Retinal pigment epithelial cell (primary cell): ENCODE data around the gene JCAD.

ENCODE experiments used
- DNase-seq: peaks from one replicate; pipeline ENCODE4 v3.0.0-alpha.2; 2010; ENCODE audit warnings: low read depth
- H3K4me3 ChIP-seq: 2 replicates; pipeline ENCODE4 v1.5.1; 2011; ENCODE audit warnings: mild to moderate bottlenecking, low read length, control low read depth, moderate library complexity
- TF ChIP-seq, protein P1 (sequence below): conservative IDR thresholded peaks from 2 replicates; pipeline ENCODE4 v1.5.1; 2011; ENCODE audit warnings: low read depth, low read length, control low read depth, inconsistent platforms

Gene JCAD

GRCh38 chr10:30046476-30046875, 12.9 kb downstream of the JCAD start:
- H3K4me3 ChIP-seq = no peak overlapping the region
- no peak for DNase-seq
- TF ChIP-seq, protein P1, sequence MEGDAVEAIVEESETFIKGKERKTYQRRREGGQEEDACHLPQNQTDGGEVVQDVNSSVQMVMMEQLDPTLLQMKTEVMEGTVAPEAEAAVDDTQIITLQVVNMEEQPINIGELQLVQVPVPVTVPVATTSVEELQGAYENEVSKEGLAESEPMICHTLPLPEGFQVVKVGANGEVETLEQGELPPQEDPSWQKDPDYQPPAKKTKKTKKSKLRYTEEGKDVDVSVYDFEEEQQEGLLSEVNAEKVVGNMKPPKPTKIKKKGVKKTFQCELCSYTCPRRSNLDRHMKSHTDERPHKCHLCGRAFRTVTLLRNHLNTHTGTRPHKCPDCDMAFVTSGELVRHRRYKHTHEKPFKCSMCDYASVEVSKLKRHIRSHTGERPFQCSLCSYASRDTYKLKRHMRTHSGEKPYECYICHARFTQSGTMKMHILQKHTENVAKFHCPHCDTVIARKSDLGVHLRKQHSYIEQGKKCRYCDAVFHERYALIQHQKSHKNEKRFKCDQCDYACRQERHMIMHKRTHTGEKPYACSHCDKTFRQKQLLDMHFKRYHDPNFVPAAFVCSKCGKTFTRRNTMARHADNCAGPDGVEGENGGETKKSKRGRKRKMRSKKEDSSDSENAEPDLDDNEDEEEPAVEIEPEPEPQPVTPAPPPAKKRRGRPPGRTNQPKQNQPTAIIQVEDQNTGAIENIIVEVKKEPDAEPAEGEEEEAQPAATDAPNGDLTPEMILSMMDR = no peak

GRCh38 chr10:30045961-30046360, 13.4 kb downstream of the JCAD start:
- TF ChIP-seq, protein P1 = no peak
- no peak overlapping the region for H3K4me3 ChIP-seq
- DNase-seq = no peak

DNA sequence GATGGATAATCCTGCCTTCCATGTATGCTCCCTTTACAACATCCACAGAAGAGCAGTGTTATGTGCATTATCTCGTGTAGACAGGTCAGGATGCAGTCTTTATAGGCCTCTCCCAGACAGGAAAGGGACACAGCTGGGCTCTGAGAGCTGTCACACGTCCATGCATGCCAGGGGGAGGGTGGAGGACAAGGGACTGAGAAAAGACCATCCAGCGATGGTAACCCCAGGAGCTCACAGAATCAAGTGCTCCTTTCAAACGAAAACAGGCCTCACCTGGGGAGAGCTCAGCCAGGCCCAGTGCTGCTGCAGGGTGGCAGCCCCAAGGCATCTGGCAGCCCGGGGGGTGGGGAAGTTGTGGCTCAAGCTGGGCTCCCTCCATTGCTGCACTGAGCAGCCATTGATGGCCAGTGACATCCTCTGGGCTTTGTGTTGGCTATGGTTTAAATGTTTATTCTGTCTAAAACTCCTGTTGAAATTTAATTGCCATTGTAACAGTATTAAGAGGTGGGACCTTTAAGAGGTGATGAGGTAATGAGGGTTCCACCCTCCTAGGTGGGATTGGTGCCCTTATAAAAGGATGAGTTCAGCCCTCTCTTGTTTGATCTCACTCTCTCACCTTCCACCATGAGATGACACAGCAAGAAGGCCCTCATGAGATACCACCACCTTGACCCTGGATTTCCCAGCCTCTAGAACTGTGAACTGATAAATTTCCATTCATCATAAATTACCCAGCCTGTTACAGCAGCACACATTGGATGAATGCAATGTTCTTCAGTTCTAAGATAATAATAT, 15.7 kb downstream of the JCAD start:
- TF ChIP-seq, protein P1 = no peak
- DNase-seq = no peak
- H3K4me3 ChIP-seq = no peak overlapping the region

DNA sequence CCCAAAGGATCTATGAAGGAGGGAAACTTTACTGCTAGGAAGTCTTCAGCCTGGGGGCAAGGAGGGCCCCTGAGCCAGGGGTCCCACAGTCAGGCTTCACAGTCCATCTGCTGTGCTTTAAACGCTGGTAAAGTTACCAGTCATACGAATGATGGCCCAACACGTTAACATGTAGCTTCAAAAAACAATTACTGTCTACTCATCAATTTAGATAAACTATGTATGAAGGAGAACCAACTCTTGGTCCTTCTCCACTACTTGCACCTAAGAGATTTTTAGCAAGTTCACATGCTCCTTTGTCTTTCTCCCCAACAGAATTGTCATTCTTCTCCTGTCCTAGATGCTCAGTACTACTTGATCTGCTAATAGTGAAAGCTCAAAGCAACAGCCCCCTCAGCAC, 16.6 kb downstream of the JCAD start:
- H3K4me3 ChIP-seq = no peak overlapping the region
- no peak for DNase-seq
- TF ChIP-seq, protein P1 = no peak

DNA sequence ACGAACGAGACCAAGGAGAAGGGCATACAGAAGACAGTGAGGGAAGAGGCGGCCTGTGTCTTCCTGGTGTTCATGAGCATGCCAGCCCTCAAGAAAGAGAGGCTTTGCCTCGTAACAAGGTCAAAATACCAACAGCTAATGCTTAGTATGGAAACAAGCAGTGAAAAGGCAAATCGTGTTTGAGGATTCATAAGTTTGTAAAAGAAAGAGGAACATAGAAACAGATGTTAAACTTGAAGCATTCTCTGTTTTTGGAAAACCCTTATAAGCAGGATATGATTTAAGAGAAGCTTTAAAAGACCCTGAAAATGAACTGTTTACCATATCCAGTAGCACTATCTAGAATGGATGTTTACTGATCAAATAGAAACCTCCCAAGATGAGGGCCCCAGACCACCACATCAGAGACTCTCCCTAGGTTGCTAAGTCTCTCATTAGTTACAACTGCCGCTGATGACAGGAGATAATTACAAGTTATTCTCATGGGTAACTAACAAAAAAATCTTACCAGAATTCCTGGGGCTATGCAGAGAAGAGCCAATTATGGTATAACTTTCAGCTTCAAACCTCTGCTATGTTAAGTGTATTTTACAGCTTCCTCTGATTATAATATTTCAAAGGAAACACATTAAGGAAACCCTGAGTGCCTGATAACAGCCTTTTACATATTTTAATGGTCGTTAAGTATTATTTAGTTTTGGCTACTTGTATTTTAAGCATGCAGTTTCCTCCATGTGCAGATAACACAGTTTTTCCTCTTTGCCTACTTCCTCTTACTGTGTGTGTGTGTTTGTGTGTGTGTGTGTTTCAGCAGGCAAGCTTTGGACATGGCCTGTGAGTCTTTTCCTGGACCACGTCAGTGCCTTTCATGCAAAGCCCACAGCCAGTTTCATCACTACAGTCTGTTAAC, 17.9 kb downstream of the JCAD start:
- DNase-seq = no peak
- H3K4me3 ChIP-seq = no peak overlapping the region
- TF ChIP-seq, protein P1 = no peak

DNA sequence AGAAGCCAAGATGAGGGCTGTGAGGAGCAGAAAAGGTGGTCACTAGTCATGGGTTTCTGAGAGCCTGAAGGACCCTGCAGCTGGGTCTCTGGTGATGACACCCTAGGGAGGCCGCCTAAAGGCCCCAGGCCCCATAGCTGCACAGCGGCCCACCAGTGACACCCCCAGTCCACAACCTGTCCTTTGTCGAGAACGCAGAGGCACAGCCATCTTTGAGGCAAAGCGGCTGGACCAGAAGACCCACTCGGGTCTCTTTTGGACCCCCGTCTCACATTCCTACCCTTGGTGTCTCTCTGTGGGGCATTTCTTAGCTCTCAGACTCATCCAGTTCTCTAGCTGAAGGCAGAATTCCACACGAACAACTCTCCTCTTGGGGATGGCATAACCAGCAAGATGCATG, 18.8 kb downstream of the JCAD start:
- DNase-seq = no peak
- H3K4me3 ChIP-seq = no peak overlapping the region
- TF ChIP-seq, protein P1 = no peak
